ENCODE measurements around the gene DRG1. TPM values are rescaled to one million over a fixed set of nuclear protein-coding genes. Genes with fewer than 3 reads are reported as not detected.

Gene DRG1
- total and polyA plus RNA-seq, 2 of the 4 experiments (the other 2 are of a cell fraction) = 54.8 to 141 TPM

GRCh38 chr22:31354515-31354914 is 44.9 kb upstream of the DRG1 start:
- peaks cover 6% of the 10 kb centered on the region for H3K27me3 ChIP-seq (ENCODE audit: control insufficient read depth, insufficient read depth, low read length)
- H3K4me3 ChIP-seq (ENCODE audit: insufficient read depth, low read depth, low read length) = no peak overlapping the region
- H3K79me1 ChIP-seq (ENCODE audit: low read depth in 1 of 2, low read length in 2 of 2) = no peaks in the 10 kb centered on the region
- H2BK15ac ChIP-seq (ENCODE audit: low read depth, low read length) = no peak overlapping the region
- H3K9me3 ChIP-seq (ENCODE audit: control insufficient read depth, insufficient read depth, low read length) = no peaks in the 10 kb centered on the region
- H3K27ac ChIP-seq (ENCODE audit: insufficient read depth, low read length) = no peak overlapping the region
- TF ChIP-seq POLR2A (IDR thresholded peaks at IDR 0.05; ENCODE audit: low read depth, low read length) (no peak), USF2 (IDR thresholded peaks at IDR 0.05; ENCODE audit: low read depth, low read length) (no peak), MXI1 (IDR thresholded peaks at IDR 0.05; ENCODE audit: borderline replicate concordance, low read depth, low read length) (no peak), RAD21 (IDR thresholded peaks at IDR 0.05; ENCODE audit: low read length) (no peak), CEBPB (IDR thresholded peaks at IDR 0.05; ENCODE audit: low read depth, low read length) (no peak), NFE2L2 (IDR thresholded peaks at IDR 0.05; ENCODE audit: low read depth, low read length) (no peak), RCOR1 (IDR thresholded peaks at IDR 0.05; ENCODE audit: insufficient replicate concordance, low read length) (no peak), CHD1 (IDR thresholded peaks at IDR 0.05; ENCODE audit: low read depth, low read length) (no peak), SMC3 (IDR thresholded peaks at IDR 0.05; ENCODE audit: low read depth, low read length) (no peak), MAZ (IDR thresholded peaks at IDR 0.05; ENCODE audit: borderline replicate concordance, low read depth, low read length) (no peak), BHLHE40 (IDR thresholded peaks at IDR 0.05; ENCODE audit: low read depth, low read length) (no peak), FOS (IDR thresholded peaks at IDR 0.05; ENCODE audit: low read depth, low read length) (no peak), MAFK (IDR thresholded peaks at IDR 0.05; ENCODE audit: low read depth, low read length) (no peak), ELK1 (IDR thresholded peaks at IDR 0.05; ENCODE audit: borderline replicate concordance, low read depth, low read length) (no peak), CTCF (conservative IDR thresholded peaks at IDR 0.05; ENCODE audit: low read depth, low read length) (no peak), RFX5 (IDR thresholded peaks at IDR 0.05; ENCODE audit: low read depth, low read length) (no peak)
- no peak overlapping the region for H4K8ac ChIP-seq (ENCODE audit: low read depth in 2 of 2, low read length in 2 of 2)
- no peak overlapping the region for H4K91ac ChIP-seq (ENCODE audit: insufficient read depth, low read depth, low read length)
- WGBS, 2 experiments (ENCODE audit: extremely low coverage in 2 of 2, insufficient read length in 1 of 2) = no CpG with 5 or more reads among the region's 5 CpGs
- H3K23ac ChIP-seq (ENCODE audit: low read depth, low read length) = no peak overlapping the region
- DNase-seq (no peak), ATAC-seq (ENCODE audit: low read depth) (no peak)
- H3K9ac ChIP-seq (ENCODE audit: low read depth, low read length) = no peak overlapping the region
- BruUV-seq (replicated peaks) = no TSS peak
- H4K5ac ChIP-seq (ENCODE audit: low read depth, low read length) = no peak overlapping the region
- H3K9me1 ChIP-seq (ENCODE audit: insufficient read depth, low read length) = no peaks in the 10 kb centered on the region
- H3K14ac ChIP-seq (replicated peaks; ENCODE audit: low read depth, low read length) = no peak overlapping the region
- no peak overlapping the region for H3K18ac ChIP-seq (ENCODE audit: low read depth, low read length)
- in situ Hi-C loops (cut with MboI; ENCODE audit: low sequenced_read_pairs) (no loop called here), intact Hi-C loops (cut with micrococcal nuclease) (no loop called here), dilution Hi-C loops (cut with HindIII; ENCODE audit: low sequenced_read_pairs, unreplicated experiment) (no loop called here)
- H2BK20ac ChIP-seq (ENCODE audit: low read depth, low read length) = no peak overlapping the region
- CTCF ChIA-PET = no interaction called here
- no peak overlapping the region for H2BK120ac ChIP-seq (ENCODE audit: low read depth, low read length)
- H3K4ac ChIP-seq (ENCODE audit: low read depth, low read length) = no peak overlapping the region
- no peaks in the 10 kb centered on the region for H3K36me3 ChIP-seq (ENCODE audit: control insufficient read depth, insufficient read depth, low read length)
- H2AK9ac ChIP-seq (replicated peaks; ENCODE audit: low read depth, low read length, poor library complexity) = no peak overlapping the region
- H2BK5ac ChIP-seq (ENCODE audit: low read depth, low read length, poor library complexity, severe bottlenecking) = no peak overlapping the region
- no peak overlapping the region for H3K56ac ChIP-seq (ENCODE audit: extremely low read depth, insufficient read depth, low read length)
- no peaks in the 10 kb centered on the region for H4K20me1 ChIP-seq (ENCODE audit: insufficient read depth, low read length)
- POLR2A ChIA-PET (ENCODE audit: unreplicated experiment) = no interaction called here
- no peak overlapping the region for H2AFZ ChIP-seq (replicated peaks; ENCODE audit: low read length, poor library complexity)
- no peak overlapping the region for H2AK5ac ChIP-seq (ENCODE audit: low read depth, low read length)
- H3K4me1 ChIP-seq (ENCODE audit: control insufficient read depth, insufficient read depth, low read length) = no peaks in the 10 kb centered on the region
- H3K4me2 ChIP-seq (ENCODE audit: low read depth, low read length) = no peak overlapping the region
